NOMO-1 treated with dmso at 0.1 percent for 144 hours (cell line): ENCODE data around the gene SNX17.
A peak's percentile ranks its signal among the peaks of the same experiment; 100 is the strongest.

Experiments used
- DNase-seq: peaks from one replicate; lab custom pipeline; 2025; ENCODE audit not compliant: unreplicated experiment; lab: John Stamatoyannopoulos, UW

The SNX17 gene

DNA sequence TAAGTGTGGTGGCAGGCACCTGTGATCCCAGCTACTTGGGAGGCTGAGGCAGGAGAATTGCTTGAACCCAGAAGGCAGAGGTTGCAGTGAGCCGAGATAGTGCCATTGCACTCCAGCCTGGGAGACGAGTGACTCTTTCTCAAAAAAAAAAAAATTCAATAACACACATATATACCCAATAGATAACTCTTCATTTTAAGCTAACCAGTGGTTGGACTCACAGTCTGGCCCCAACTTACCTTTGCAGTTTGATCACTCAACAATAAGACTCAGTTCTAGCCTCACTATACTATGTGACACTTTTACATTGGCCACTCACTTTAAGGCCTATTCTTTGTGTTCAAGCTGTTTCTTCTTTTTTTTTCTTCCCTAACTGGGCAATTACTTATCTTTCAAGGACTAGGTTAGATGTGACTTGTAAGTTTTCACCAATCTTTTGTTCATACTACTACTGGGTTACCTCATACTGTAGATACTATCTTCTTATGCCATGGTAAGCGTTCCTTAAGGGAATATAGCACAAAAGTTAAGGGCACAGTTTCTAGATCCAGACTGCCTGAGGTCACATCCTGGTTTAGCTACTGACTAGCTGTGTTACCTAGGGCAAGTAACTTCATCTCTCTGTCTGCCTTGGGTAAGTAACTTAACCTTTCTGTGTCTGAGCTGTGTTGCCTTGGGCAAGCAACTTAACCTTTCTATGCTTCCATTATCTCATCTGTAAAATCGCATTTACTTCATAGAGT, 7.6 kb upstream of the SNX17 start:
- no peak for DNase-seq

DNA sequence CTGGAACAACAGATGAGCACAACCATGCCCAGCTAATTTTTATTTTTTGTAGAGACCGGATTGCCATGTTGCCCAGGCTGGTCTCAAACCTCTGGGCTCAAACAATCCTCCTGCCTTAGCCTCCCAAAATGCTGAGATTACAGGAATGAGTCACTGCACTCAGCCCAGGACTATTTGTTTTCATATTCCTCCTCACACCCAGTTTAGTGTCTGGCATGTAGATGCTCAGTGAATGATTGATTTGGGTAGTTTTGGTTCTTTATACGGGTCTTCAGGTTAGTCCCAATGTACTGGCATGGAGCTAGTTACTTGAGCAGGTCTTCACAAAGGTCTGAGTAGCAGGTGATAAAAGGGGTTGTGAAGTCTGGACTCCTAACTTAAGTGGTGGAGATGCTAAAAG, 6.5 kb upstream of the SNX17 start:
- DNase-seq: no peak

DNA sequence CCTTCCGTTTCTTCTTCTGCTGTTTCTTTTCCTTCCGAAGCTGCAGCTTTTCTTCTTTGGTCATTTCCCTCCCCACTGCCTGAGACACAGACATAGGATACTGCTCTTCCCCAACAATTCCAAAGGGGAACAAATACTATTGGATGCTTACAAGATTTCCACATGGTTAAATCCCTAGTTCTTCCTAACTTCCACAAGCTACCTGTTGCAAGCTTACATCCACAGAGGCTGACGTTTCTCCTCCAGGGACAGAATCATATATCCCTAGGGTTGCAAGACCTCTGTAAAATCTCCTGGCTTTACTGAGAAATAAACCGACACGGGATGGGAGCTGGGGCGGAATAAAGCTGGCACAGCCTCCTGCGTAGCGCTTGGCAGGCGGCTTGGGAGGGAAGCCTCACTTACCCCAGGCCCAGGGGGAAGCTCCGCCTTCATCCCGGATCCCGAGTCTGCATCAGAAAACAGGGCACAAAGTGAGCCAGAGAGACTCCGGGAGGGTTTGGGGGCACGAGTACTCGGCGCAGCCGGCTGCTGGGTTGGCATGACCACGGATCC, 868 bp upstream of the SNX17 start:
- peak; percentile 2 for DNase-seq

DNA sequence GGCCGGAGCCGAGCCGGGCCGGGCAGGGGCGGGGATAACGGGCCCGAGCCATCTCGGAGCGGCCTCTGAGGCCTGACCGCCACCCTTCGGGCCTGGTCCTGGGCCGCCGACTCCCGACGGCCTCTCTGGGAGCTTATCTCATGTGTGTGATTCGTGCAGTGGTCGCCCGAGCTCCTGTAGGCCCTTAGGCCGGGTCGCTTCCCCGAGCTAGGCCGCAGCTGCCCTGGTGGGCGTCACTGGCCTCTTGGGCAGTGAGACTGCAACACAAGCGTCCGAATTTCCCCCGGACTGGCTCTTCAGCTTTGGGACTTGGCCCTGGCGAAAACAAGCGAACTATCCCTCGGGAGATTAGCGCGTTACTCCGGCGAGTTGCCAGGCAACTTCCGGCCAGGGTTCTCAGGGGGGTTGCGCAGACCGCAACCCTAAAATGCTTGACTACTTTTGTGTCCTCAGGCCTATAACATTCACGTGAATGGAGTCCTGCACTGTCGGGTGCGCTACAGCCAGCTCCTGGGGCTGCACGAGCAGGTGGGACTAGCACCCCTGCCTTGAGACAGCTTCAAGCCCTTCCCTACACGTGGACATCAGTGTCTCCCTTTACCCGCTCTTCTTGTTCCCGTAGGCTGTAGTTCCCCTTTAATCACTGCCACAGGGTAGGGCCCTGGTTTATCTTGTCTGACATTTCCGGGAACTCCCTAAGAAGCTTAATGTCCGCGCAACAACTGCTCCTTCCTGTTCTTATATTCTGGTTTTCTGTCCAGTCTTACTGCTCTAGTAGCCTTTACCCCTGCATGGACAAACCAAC, 602 bp downstream of the SNX17 start:
- peak; percentile 82 for DNase-seq

GRCh38 chr2:27372937-27373336, 2.5 kb downstream of the SNX17 start:
- no peak for DNase-seq

GRCh38 chr2:27373567-27373966, 3.2 kb downstream of the SNX17 start:
- no peak for DNase-seq

GRCh38 chr2:27375513-27376099, 5.2 kb downstream of the SNX17 start:
- DNase-seq: no peak

GRCh38 chr2:27376151-27376865, 5.9 kb downstream of the SNX17 start:
- DNase-seq: no peak

- no peak for DNase-seq
These were observed 6.6 kb downstream of the SNX17 start for GRCh38 chr2:27376866-27377617.

- no peak for DNase-seq
These were observed 7.2 kb downstream of the SNX17 start for GRCh38 chr2:27377618-27378095.

GRCh38 chr2:27378096-27378808, 7.8 kb downstream of the SNX17 start:
- DNase-seq: no peak

GRCh38 chr2:27378809-27379290, 8.4 kb downstream of the SNX17 start:
- no peak for DNase-seq

GRCh38 chr2:27379383-27379835, 9.0 kb downstream of the SNX17 start:
- no peak for DNase-seq

DNA sequence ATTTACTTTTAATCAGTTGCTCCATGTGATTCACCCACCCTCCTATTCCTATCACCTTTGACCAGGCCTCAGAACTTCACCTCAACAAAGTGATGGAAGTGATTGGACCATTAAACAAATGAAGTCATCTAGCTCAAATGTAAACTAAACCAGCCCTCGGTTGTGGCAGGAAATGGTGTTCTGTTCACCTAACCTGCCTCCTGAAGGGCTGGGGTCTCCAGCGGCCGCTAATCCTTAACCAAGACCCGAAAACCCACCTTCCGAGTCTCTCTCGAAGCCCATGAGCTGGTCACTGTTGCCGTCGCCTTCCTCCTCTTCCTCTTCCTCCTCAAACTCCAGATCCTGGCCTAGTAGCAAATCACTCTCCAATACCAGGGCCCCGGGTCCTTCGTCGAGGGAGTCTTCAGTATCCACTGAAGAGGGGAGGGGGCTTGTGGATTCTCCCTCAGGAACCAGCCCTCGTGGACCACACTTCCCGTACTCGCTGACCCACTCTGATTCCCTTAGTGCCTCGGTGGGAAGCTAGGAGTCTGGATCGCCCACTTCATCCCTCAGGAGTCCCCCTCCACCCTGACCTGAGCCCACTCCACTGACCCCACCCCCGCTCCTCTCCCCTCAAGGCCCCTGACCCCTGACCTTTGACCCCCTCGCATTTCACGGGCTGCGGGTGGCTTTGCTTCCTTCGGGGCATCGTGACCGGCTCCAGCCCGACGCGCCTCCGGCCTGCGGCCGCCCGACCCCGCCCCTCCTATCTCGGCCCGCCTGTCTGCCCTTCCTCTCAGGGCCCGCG, 9.6 kb downstream of the SNX17 start:
- peak; percentile 35 for DNase-seq

DNA sequence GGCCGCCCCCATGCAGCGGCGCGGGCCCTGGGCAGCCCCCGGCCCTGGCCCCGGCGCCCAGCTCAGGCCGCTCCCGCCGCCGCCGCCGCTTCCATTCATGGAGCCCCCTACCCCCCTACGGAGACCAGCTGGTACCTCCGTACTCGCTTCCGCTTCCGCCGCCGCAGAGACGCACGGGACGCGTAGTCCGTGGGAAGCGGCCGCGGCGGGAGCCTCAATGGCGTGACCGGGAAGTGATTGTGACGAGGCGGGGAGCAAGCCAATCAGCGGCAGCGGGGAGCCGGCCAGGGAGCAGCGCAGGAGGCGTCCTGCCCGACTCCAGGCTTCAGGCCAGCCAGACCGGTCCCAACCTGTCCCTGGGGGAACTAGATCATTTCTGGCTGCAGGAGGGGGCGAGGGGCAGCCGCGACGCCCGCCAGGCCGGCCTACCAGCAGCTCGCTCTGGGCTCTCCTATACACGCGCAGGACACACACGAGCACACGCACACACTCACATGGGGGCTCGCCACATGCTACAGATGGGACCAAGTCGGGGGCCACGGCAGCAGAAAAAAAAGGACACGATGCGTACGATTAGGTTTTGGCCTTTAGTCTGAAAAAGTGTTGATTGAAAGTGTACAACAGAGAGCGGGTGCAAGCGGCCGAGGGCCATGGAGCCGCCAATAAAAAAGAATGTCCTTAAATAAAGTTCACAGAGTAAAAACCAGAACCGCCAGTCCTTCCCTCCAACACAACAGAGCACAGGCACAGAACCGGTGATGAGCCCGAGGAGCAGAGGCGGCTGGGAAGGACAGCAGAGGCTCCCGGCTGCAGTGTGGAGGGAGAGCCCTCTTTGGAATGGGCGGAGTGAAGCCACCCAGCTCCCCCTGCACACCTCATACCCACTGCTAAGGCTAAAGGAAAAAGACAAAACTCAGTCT, 10.5 kb downstream of the SNX17 start, which contains the start of gene ZNF513:
TSS of gene ZNF513 (minus strand) at position 109 of the 920 bp plus-strand sequence. CDS start 208 bp downstream, outside the sequence.
- peak; percentile 92 for DNase-seq

GRCh38 chr2:27381577-27382181, 11.3 kb downstream of the SNX17 start:
- no peak for DNase-seq
